ENCODE results near the gene PIK3CA. TPM values are rescaled to one million over a fixed set of nuclear protein-coding genes. Genes with fewer than 3 reads are reported as not detected.

PIK3CA gene
- total RNA-seq, 1 experiment from 2014 or later: 12.0 TPM

DNA sequence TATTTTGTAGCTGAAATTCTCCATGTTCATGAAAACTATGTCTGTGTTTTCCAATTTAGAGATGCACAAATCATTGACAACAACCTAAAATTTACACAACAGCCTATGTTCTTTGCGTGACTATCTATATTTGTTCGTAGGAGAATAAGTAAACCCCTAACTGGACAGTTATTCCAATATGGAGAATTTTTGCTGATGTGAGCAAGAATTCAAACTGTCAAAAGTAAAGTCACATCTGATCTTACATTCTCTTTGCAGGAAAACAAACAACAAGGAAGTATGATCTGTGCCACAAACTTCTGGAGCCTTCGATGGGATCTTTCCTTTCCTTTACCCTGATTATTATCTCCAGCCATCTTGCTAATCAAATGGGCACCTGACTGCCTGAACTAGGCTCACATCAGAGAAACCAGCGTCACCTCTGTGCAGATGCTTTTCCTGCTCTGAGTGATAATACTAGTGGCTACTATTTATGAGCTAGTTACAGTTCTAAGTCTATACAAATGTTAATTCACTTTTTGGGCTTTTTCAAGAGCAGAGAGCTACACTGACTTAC, 121.1 kb downstream of the PIK3CA start:
- WGBS (ENCODE audit: extremely low coverage, insufficient read length, low lambda C conversion rate): no CpG with 5 or more reads among the region's 4 CpGs
- no peak overlapping the region for H3K18ac ChIP-seq (ENCODE audit: insufficient read length, low read depth, low read length)
- H3K4ac ChIP-seq (ENCODE audit: low read depth, low read length): no peak overlapping the region
- H3K4me2 ChIP-seq (ENCODE audit: insufficient read depth, insufficient read length, low read length): no peak overlapping the region
- no peaks in the 10 kb centered on the region for H3K79me2 ChIP-seq (ENCODE audit: insufficient read depth, low read length)
- no peak overlapping the region for H3K9ac ChIP-seq (ENCODE audit: extremely low read depth, insufficient read length, low read length)
- H4K20me1 ChIP-seq (ENCODE audit: control insufficient read depth, insufficient read depth, insufficient read length): no peaks in the 10 kb centered on the region
- no peaks in the 10 kb centered on the region for H3K23me2 ChIP-seq (ENCODE audit: insufficient read length, low read depth, low read length, poor library complexity, severe bottlenecking)
- H2BK15ac ChIP-seq (ENCODE audit: low read depth, low read length): no peak overlapping the region
- Mint-ChIP-seq H3K27me3 (ENCODE audit: low read depth) (peaks cover 7% of the 10 kb centered on the region), H3K27ac (no peak overlapping the region; a peak in 1 of 7 replicates), H3K4me3 (no peak overlapping the region), H3K36me3 (ENCODE audit: insufficient read depth in 1 of 3, low read depth in 3 of 3) (no peaks in the 10 kb centered on the region), H3K4me1 (0 out of 4 replicates have a peak, but pooled peaks cover 0 to 2% of the 10 kb centered on the region in 2 experiments), H3K9me3 (no peaks in the 10 kb centered on the region)
- H2BK120ac ChIP-seq (ENCODE audit: low read depth, low read length, poor library complexity, severe bottlenecking): no peak overlapping the region
- H3K9me3 ChIP-seq (ENCODE audit: control insufficient read depth, low read depth, low read length): no peaks in the 10 kb centered on the region
- H3K79me1 ChIP-seq (ENCODE audit: insufficient read depth, low read depth, low read length, poor library complexity, severe bottlenecking): no peaks in the 10 kb centered on the region
- no peak overlapping the region for H4K91ac ChIP-seq (ENCODE audit: insufficient read length, low read depth, low read length)
- no peak overlapping the region for H3K23ac ChIP-seq (ENCODE audit: insufficient read length, low read depth, low read length)
- DNase-seq: no peak
- no peak overlapping the region for H4K5ac ChIP-seq (ENCODE audit: insufficient read length, low read depth, low read length)
- H3K56ac ChIP-seq (ENCODE audit: insufficient read length, low read depth, low read length): no peak overlapping the region
- no peaks in the 10 kb centered on the region for H3K4me1 ChIP-seq (ENCODE audit: insufficient read depth, low read length)
- H3K27me3 ChIP-seq (ENCODE audit: insufficient read depth, low read length): no peaks in the 10 kb centered on the region
- no peak overlapping the region for H2BK12ac ChIP-seq (ENCODE audit: insufficient read length, low read depth, low read length)
- TF ChIP-seq, protein P1, sequence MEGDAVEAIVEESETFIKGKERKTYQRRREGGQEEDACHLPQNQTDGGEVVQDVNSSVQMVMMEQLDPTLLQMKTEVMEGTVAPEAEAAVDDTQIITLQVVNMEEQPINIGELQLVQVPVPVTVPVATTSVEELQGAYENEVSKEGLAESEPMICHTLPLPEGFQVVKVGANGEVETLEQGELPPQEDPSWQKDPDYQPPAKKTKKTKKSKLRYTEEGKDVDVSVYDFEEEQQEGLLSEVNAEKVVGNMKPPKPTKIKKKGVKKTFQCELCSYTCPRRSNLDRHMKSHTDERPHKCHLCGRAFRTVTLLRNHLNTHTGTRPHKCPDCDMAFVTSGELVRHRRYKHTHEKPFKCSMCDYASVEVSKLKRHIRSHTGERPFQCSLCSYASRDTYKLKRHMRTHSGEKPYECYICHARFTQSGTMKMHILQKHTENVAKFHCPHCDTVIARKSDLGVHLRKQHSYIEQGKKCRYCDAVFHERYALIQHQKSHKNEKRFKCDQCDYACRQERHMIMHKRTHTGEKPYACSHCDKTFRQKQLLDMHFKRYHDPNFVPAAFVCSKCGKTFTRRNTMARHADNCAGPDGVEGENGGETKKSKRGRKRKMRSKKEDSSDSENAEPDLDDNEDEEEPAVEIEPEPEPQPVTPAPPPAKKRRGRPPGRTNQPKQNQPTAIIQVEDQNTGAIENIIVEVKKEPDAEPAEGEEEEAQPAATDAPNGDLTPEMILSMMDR (conservative IDR thresholded peaks at IDR 0.05): no peak
- no peak overlapping the region for H3T11ph ChIP-seq (ENCODE audit: low read length)
- no peak overlapping the region for H2BK20ac ChIP-seq (ENCODE audit: low read depth, low read length, poor library complexity, severe bottlenecking)
- no peak overlapping the region for H3K27ac ChIP-seq (ENCODE audit: insufficient read length, low read depth, low read length)
- no peak overlapping the region for H2AFZ ChIP-seq (ENCODE audit: low read length)
- no peak overlapping the region for H3K14ac ChIP-seq (ENCODE audit: insufficient read depth, low read length)
- H2AK5ac ChIP-seq (ENCODE audit: insufficient read length, low read length): no peak overlapping the region
- no peak overlapping the region for H2BK5ac ChIP-seq (ENCODE audit: insufficient read length, low read length)
- H4K8ac ChIP-seq (replicated peaks; ENCODE audit: insufficient read length, low read depth, low read length): no peak overlapping the region

All from H9 (cell line).